Kidney epithelial cell (primary cell): ENCODE measurements around the gene TNS4. TPM values are rescaled to one million over a fixed set of nuclear protein-coding genes. Genes with fewer than 3 reads are reported as not detected.

Experiments used
- DNase-seq: peaks from one replicate; pipeline ENCODE4 v3.0.0-alpha.2; 2010; ENCODE audit warnings: low read depth
- H3K27me3 ChIP-seq: 2 replicates; pipeline ENCODE4 v1.6.0; 2011; ENCODE audit warnings: low read length; ENCODE audit not compliant: control insufficient read depth, insufficient read depth
- H3K36me3 ChIP-seq: 2 replicates; pipeline ENCODE4 v1.5.1; 2011; ENCODE audit warnings: low read length; ENCODE audit not compliant: control insufficient read depth, insufficient read depth
- H3K4me3 ChIP-seq: 2 replicates; pipeline ENCODE4 v1.5.1; 2011; ENCODE audit warnings: low read depth, mild to moderate bottlenecking, control low read depth, low read length
- total RNA-seq: library from RNA; depleted of rRNA; stranded (reverse); fragments of >200 nt; gene quantifications from 2 replicates; pipeline ENCODE4 v1.2.3, GENCODE V29; 2015
- TF ChIP-seq, protein P1 (sequence below): IDR thresholded peaks from 2 replicates; pipeline ENCODE4 v1.5.1; 2011; ENCODE audit warnings: mild to moderate bottlenecking, moderate library complexity, low read length, control low read depth, inconsistent platforms; ENCODE audit not compliant: insufficient read depth, poor library complexity, severe bottlenecking

Gene TNS4
- total RNA-seq, 1 donor from 2014 or later = not detected

DNA sequence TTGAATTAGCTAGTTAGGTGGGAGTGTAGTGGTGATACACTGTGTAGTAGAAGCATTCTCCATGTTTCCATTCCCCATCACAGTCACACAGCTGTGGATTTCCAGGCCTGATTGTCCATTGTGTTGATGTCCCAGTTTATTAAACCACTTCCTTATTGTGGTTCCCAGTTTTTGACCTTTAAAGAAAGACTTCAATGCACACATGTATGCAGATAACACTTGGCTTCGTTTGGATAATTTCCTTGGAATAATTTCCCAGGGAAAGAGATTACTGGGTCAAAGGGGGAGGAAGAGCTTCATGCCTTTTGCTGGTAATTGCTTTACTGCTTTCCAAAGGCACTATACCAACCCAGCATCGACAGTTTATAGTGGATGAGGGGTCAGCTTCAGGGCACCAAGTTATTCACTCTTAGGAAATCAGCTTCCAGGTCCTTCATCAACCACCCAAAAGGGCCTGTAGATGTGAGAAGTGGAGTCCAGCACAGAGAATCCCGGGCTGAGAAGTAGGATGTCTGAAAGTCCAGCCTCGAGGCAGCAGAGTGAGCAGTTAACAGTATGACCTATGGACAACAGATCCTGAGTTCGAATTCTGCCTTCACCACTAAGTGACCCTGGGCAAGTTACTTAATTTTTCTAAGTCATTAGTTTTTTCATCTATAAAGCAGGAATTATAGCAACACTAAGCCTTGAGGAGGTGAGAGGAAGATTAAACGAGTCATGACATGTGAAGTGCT, 31.3 kb upstream of the TNS4 start:
- TF ChIP-seq, protein P1, sequence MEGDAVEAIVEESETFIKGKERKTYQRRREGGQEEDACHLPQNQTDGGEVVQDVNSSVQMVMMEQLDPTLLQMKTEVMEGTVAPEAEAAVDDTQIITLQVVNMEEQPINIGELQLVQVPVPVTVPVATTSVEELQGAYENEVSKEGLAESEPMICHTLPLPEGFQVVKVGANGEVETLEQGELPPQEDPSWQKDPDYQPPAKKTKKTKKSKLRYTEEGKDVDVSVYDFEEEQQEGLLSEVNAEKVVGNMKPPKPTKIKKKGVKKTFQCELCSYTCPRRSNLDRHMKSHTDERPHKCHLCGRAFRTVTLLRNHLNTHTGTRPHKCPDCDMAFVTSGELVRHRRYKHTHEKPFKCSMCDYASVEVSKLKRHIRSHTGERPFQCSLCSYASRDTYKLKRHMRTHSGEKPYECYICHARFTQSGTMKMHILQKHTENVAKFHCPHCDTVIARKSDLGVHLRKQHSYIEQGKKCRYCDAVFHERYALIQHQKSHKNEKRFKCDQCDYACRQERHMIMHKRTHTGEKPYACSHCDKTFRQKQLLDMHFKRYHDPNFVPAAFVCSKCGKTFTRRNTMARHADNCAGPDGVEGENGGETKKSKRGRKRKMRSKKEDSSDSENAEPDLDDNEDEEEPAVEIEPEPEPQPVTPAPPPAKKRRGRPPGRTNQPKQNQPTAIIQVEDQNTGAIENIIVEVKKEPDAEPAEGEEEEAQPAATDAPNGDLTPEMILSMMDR = no peak
- Histone ChIP-seq H3K36me3 (no peaks in the 10 kb centered on the region), H3K4me3 (no peak overlapping the region), H3K27me3 (no peaks in the 10 kb centered on the region)
- DNase-seq = no peak

DNA sequence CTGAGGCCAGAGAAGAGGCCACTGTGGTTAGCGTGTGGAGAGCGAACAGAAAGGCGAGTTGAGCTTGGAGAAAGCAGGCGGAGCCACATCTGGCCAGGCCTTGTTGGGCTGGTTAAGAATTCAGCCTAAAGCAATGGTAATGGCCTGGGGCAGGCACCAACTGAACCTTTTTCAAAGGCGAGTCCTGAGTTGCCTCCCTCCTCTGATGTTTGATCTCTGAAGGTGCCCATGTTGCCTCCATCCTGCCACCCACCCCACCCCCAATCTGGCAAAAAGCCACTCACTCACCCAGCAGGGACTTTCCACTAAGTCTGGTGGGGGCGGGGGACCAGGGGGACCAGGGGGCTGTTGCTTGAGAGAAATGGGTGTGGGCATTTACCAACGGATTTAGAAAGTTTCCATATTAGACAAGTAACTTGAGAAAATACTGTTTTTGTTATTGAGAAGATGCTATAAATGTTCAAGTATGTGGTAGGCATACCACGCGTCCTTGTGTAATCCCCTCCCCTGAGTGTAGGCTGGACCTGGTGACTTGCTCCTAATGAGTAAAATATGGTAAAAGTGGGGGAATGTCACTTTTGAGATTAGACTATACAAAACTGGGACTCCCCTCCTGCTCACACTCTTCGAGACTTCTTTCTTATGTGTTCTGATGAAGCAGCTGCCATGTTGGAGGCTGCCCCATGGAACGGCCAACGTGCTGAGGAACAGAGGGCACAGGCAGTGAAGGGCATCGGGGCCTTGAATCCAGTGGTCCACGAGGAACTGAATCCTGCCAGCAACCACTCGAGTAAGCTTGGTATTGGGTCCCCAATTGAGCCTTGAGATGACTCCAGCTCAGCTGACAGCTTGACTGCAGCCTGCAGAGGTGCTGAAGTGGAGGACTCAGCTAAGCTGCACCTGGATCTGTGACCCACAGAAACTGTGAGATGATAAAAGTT, 29.9 kb upstream of the TNS4 start:
- no peak overlapping the region for H3K4me3 ChIP-seq
- no peaks in the 10 kb centered on the region for H3K36me3 ChIP-seq
- no peak for DNase-seq
- H3K27me3 ChIP-seq = no peaks in the 10 kb centered on the region
- TF ChIP-seq, protein P1 = no peak

DNA sequence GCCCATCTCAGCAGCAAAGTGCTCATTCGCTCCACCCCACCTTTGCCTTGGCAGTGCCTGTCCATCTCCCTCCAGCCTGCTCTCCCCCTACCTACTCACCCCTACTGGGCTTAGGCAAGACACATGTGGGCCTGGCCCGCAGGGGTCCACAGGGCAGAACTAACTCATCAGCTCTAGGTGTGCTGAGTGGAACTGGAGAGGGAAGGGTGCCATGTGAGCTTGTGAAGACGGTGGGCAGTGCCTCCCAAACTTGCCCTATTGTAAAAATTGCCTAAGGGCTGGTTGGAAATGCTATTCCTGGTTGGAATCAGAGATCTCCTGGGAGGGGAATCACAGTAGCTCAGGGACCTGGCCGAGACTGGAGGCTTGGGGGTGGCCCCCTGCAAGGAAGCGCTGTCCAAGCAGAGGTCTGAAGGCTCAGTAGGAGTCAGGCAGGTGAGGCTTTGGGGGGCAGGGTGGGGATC, 29.1 kb upstream of the TNS4 start:
- Histone ChIP-seq H3K27me3 (no peaks in the 10 kb centered on the region), H3K4me3 (no peak overlapping the region), H3K36me3 (no peaks in the 10 kb centered on the region)
- no peak for DNase-seq
- TF ChIP-seq, protein P1 = no peak

DNA sequence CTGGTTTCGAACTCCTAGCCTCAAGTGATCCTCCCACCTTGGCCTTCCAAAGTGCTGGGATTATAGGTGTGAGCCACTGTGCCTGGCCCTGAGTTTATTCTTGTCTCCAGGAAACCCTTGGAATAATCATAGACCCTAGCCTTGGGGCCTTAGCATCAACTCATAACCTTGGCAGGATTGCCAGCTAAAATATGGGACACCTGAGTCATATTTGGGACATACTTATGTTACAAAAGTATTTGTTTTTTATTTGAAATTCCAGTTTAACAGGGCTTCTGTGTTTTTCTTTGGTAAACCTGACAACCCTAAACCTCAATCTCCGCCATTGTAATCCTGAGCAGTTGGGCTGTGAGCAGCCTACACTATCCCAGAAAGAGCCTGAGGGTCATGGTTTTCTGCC, 28.6 kb upstream of the TNS4 start:
- TF ChIP-seq, protein P1 = no peak
- H3K27me3 ChIP-seq = no peaks in the 10 kb centered on the region
- no peak for DNase-seq
- no peak overlapping the region for H3K4me3 ChIP-seq
- no peaks in the 10 kb centered on the region for H3K36me3 ChIP-seq

DNA sequence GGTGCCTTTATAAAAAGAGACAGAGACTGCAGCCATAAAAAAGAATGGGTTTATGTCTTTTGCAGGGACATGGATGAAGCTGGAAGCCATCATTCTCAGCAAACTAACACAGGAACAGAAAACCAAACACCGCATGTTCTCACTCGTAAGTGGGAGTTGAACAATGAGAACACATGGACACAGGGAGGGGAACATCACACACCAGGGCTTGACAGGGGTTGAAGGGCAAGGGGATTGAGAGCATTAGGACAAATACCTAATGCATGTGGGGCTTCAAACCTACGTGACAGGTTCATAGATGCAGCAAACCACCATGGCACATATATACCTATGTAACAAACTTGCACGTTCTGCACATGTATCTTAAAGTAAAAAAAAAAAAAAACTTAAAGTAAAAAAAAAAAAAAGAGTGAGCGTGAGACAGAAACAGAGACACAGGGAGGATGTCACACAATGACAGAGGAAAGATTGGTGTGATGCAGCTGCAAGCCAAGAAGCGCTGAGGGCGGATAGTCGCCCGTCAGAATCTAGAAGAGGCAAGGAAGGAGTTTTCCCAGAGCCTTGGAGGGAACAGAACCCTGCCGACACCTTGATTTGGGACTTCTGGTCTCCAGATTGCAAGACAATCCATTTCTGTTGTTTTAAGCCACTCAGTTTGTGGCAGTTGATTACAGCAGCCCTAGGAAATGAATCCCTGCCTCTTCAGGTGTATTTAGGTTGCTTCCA, 27.4 kb upstream of the TNS4 start:
- TF ChIP-seq, protein P1 = no peak
- no peak overlapping the region for H3K4me3 ChIP-seq
- no peak for DNase-seq
- H3K27me3 ChIP-seq = no peaks in the 10 kb centered on the region
- no peaks in the 10 kb centered on the region for H3K36me3 ChIP-seq
